HG03108 (cell line): ENCODE data around the gene ZNF777.
"Not testable (repeated sequence)": the region's sequence is repeated elsewhere in the genome, so short reads cannot be mapped to it uniquely, and the experiment has no call there.

Experiments used
- ATAC-seq: cut with Tn5 transposase; IDR thresholded peaks from one replicate; pipeline ENCODE4 v1.9.1; 2021; ENCODE audit warnings: moderate library complexity; ENCODE audit not compliant: unreplicated experiment

The ZNF777 gene

DNA sequence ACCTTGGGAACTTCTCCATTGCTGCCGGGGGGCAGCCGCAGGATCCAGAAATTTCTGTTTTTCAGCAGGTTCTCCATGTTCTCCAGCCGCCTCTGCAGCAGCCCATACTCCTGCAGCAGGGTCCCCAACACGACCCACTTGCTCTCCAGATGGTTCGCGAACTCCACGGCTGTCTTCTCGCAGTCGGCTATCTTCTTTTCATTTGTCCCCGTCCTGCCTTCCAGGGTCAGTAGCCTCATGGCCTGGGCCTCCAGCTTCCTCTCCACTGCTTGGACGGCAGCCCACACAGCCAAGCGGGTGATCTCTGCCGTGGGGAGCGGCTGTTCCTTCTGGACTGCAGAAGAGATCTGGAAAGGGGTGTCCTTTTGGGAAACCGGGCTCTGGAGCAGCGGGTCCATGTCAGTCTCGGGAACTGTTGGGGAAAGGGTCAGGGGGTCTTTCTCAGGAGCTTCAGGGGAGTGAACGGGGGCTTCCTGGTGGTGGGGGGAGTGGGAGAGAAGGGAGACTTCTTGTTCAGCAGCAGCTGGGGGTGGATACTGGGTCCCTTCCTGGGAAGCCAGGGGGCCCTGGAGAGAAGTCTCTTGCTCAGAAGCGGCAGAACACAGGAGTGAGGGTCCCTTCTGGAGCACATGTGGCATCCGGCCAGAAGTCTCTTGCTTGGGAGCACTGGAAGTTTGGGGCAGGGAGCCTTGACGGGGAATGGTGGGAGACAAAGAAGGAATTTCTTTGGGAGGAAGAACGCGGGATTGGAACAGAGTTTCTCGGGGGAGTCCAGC, 5.5 kb downstream of the ZNF777 start:
- no peak for ATAC-seq

DNA sequence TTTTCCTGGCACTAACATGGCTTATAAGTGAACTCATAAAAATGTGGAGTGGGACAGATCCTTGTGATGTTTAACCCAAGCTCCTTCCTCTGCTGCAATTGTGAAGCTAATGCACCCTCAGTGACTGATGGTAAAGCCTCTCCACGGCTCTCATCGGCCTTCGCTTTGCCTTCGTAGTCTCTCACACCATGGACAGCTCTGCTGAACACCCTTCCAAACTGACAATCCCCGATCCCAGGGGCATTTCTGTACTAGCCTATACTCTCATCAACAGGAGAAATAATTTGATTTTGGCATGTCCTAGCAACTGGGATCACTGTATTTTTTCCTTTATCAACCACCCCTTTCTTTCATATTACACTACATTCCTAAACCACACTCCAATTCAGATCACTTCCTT, 6.1 kb downstream of the ZNF777 start:
- no peak for ATAC-seq

DNA sequence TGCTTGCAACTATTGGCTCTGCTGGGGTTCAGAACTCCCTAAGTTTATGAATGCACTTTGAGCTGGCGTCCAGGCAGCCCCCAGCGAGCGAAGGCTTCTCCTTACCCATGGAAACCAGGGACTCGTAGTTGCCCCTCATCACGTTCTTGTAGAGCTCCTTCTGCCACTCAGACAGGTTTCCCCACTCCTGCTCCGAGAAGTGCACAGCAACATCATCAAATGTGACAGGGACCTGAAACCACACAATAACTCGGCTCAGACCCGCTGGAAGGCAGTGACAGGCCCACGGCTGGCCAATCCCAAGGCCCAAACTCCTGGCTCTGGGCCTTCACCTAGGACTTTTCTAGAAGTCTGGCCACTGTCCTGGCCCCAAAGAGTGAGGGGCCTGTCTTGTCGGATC, 6.9 kb downstream of the ZNF777 start:
- ATAC-seq: no peak

- no peak for ATAC-seq
These were observed 10.0 kb downstream of the ZNF777 start for GRCh38 chr7:149450821-149451220.

- ATAC-seq: no peak
These were observed 11.0 kb downstream of the ZNF777 start for GRCh38 chr7:149449897-149450296.

- no peak for ATAC-seq
These were observed 11.9 kb downstream of the ZNF777 start for GRCh38 chr7:149448961-149449360.

DNA sequence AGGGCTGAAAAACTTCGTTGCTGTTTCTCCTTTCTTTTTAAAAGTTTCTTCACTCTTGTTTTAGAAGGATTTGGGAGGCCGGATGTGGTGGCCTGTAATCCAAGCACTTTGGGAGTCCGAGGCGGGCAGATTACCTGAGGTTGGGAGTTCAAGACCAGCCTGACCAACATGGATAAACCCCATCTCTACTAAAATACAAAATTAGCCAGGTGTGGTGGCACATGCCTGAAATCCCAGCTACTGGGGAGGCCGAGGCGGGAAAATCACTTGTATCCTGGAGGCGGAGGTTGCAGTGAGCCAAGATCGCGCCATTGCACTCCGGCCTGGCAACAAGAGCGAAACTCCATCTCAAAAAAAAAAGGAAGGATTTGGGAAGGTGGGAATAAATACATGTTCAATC, 14.8 kb downstream of the ZNF777 start:
- not testable (repeated sequence) for ATAC-seq

GRCh38 chr7:149444287-149444686, 16.6 kb downstream of the ZNF777 start:
- no peak for ATAC-seq

GRCh38 chr7:149443523-149443922, 17.3 kb downstream of the ZNF777 start:
- no peak for ATAC-seq

- ATAC-seq: no peak
These were observed 17.9 kb downstream of the ZNF777 start for GRCh38 chr7:149442924-149443323.

- ATAC-seq: no peak
These were observed 20.6 kb downstream of the ZNF777 start for GRCh38 chr7:149440222-149440621.

DNA sequence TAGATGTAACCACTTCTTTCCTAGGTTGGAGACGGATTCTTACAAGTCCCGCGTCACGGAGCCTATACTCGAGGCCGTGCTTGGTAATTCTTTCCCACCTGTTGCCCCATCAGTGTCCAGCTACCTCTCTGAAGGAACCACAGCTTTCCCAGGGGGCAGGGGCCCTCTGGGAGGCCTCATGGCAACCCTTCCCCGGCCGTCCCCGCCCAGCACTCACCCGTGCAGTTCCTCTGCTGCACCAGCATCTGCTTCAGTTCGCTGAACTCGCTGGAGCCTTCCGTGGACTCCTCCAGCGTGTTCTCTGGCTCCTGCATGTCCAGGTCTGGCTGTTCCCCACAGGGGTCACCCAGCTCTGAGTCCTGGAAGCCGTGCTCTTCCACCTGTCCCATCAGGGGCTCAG, 24.5 kb downstream of the ZNF777 start:
- ATAC-seq: no peak

DNA sequence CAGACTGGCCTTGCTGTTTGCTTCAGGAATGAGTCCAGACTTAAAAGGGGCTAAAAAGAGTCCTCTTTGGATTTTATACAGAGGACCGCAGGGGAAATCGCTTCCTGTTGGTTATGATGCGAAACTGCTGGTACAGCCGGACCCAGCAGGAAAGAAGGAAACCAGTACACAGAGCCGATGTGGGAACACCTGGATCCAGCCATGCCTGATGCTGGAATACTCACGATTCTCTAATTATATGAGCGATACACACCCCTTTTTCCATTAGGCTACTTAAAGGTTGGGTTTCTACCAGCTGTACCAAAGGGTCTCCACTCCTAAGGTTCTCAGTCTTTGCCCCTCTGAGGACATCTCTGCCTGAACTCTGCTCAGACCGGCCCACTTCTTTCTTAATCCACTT, 27.7 kb downstream of the ZNF777 start:
- no peak for ATAC-seq

DNA sequence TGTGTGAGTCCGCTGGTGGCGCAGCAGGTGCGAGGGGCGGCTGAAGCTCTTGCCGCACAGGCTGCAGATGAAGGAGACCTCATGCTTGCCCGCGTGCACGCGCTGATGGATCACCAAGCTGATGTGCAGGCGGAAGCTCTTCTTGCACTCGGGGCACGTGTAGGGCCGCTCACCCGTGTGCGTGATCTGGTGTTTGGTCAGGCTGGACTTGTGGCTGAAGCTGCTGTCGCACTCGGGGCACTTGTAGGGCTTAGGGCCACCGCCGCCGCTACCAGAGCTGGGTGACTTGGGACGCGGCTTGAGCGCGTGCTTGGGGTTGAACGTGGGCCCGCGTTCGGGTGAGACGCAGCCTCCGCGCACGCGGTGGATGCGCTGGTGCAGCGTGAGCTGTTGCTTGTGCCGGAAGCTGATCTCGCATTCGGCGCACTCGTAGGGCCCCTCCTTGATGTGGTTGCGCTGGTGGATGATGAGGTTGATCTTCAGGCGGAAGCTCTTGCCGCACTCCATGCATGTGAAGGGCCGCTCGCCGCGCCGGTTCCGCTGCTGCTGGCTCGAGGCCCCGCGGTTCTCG, 28.7 kb downstream of the ZNF777 start:
- no peak for ATAC-seq

GRCh38 chr7:149431486-149432120, 29.3 kb downstream of the ZNF777 start:
- no peak for ATAC-seq

GRCh38 chr7:149430192-149430591, 30.7 kb downstream of the ZNF777 start:
- no peak for ATAC-seq

GRCh38 chr7:149427893-149428292, 33.0 kb downstream of the ZNF777 start:
- ATAC-seq: no peak

DNA sequence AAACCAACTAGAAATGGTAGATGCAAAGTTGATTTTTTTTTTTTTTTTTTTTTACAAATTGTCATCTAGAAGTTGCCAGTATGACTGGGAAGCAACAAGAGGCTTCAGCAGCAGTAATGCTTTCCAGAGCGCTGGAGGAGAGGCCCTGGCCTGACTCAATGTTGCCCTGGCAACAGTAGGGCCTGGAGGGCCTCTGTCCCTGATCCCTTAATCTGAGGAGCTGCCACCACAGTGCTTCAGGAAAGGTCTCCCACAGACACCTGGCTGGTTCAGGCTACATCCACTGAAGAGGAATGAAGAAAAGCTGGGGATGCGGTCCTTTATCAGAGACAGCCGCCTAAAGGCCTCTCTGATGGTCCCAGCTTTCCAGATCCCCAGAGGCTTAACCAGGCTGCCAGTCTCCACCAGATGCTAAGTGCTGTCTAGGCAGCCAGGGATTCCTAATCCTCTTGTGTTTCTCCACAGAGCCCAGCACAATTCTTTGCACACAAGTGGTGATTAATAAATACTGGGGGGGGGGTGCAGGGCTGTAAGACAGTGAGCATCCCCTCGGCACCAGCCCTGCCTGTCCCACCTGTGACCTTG, 33.7 kb downstream of the ZNF777 start:
- ATAC-seq: no peak

DNA sequence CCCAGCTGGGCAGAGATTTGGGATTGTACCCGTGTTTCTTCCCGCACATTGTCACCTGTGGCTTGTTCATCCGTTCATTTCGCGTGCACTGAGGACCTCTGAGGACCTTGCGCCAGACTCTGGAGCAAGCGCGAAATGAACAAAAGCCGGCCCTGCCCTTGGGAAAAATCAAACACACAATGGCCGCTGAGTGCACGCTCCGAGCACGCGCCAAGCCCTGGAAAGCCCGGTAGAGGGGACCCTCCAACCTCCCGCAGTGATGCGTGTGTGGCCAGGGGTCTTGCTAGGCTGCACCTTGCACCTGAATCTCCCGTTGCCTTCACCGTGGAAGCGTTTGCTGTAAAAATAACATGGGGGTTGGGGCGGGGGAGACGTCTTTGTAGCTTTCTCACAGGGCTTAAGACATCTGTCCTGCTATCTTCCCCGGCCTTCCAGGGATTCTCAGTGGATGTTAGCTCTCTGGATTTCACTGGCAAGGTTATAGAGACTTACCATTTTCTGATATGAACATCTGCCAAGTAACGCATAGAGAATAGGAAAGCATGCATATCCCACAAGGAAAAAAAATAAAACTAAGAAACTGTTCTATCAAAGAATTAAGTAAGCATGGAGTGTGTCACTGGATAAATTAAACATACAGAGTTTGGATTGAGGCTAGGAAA, 37.3 kb downstream of the ZNF777 start:
- ATAC-seq: no peak

DNA sequence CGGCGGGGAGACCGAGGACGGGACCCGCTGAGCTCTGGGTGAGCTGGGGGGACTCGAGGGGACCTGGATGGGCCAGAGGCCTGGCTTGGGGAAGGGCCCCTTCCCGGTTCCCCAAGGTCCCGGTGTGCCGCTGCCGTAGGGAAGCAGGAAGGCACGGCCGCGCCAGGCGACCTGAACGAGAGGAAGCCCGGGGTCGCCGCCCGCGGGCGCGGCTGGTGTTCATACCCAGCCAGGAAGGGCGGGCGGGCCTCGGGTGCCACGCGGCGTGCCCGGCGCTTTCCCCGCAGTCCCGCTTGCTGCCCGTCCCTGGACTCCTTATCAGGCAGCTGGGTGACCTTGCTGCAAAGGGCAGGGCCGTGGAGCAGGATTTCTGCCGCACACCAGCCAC, 38.0 kb downstream of the ZNF777 start:
- no peak for ATAC-seq

DNA sequence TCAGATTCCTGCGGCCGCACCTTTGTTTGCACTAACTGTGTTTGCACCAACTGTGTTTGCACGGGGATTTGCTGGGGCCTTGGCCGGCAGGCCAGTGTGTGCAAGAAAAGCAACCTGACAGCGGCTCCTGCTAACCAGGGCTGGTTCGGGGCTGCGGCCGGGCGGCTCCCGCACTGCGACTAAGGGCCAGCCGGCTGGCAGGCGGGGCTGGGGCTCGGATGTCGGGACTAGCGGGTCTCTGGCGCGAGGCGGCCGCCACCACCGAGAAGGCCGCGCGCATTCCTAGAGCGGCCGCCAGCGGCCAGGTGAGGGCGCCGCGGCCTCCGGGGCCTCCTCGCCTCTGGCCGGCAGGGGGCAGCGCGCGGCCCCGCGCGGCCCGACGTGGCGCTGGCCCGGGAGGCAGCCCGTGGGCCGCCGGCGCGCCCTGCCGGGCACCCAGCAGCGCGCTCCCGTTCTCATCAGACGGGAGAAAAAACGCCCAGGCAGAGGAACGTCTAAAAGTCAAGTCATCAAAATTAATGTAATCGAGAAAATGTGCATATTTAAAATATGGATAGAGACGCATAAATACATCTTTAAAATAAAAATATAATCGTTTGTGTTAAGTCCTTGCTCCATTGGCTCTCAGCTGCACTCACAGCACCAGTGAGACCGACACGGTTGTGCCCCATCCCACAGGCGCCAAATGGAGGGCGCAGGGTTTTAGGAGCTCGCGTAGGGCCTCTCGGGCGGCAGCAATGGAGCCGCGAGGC, 38.5 kb downstream of the ZNF777 start:
- ATAC-seq: peak; percentile 90
